Measurements from ENCODE around the gene SBNO1. TPM values are rescaled to one million over a fixed set of nuclear protein-coding genes. Genes with fewer than 3 reads are reported as not detected.

Gene SBNO1
- total and polyA plus RNA-seq, 2 donors (not counting 1 experiment from before 2014, with no cell fraction given) = 5.9 to 47.5 TPM

DNA sequence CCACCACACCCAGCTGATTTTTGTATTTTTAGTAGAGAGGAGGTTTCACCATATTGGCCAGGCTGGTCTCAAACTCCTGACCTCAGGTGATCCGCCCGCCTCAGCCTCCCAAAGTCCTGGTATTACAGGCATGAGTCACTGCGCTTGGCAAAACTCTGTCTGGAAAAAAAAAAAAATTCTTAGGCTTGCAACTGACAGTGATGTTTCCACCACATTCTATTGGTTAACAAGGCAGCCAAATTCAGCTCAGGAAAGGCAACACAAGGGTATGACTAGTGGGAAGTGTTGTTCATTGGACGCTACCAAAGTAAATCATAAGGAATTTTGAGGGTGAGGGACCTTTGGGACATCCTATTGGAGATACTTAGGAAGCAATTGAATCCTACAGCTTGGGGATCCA lies 2.9 kb upstream of the SBNO1 start:
- H3K9me3 ChIP-seq (ENCODE audit: control extremely low read depth in 1 of 3, control insufficient read depth in 2 of 3, insufficient read depth in 1 of 3, low read length in 2 of 3) = no peaks in the 10 kb centered on the region
- intact Hi-C loops (cut with micrococcal nuclease) = no loop called here
- H3K27me3 ChIP-seq (replicated peaks in 1 of 4; ENCODE audit: control extremely low read depth in 1 of 4, control insufficient read depth in 3 of 4, insufficient read depth in 4 of 4, low read length in 3 of 4) = no peaks in the 10 kb centered on the region
- 100% methylated on average over 4 of the region's 4 CpGs for WGBS (ENCODE audit: insufficient coverage)
- POLR2A ChIA-PET = interaction anchor here (0.7 to 1.4 kb wide), 3 partner anchors 8 to 97 kb away, joined by 3 to 5 read pairs (median 5); partner anchors contain the start of gene KMT5A
- H3K4me1 ChIP-seq (ENCODE audit: control insufficient read depth in 2 of 2, insufficient read depth in 2 of 2, low read length in 2 of 2) = peaks cover 16 to 23% of the 10 kb centered on the region in 2 donors
- no peak overlapping the region for H3K4me3 ChIP-seq (ENCODE audit: control extremely low read depth in 1 of 5, extremely low read depth in 1 of 5, insufficient read depth in 1 of 5, low read depth in 2 of 5, low read length in 4 of 5)
- H3K36me3 ChIP-seq (replicated peaks in 1 of 2; ENCODE audit: control extremely low read depth in 1 of 2, control insufficient read depth in 1 of 2, extremely low read depth in 1 of 2, insufficient read depth in 2 of 2, low read length in 1 of 2) = no peaks in the 10 kb centered on the region
- CTCF ChIA-PET = interaction anchor here (1.1 to 3.0 kb wide), 3 partner anchors 9 to 20 kb away, joined by 3 to 17 read pairs (median 4); partner anchors contain the start of gene KMT5A
- no peak overlapping the region for H3K4me2 ChIP-seq (replicated peaks; ENCODE audit: low read depth, low read length, poor library complexity, severe bottlenecking)
- H3K27me3 Mint-ChIP-seq = no peaks in the 10 kb centered on the region
- peak overlapping the region in 1 of 2 donors; percentile 57 for H3K27ac ChIP-seq (ENCODE audit: low read length in 2 of 2)
- peaks cover 14% of the 10 kb centered on the region for H3K4me1 Mint-ChIP-seq
- peak overlapping the region; percentile 63 for H3K27ac Mint-ChIP-seq
- H4K20me1 ChIP-seq (ENCODE audit: control insufficient read depth, insufficient read depth, low read length, poor library complexity, severe bottlenecking) = peaks cover 21% of the 10 kb centered on the region
- H2AFZ ChIP-seq (ENCODE audit: insufficient read depth, low read depth, low read length, poor library complexity, severe bottlenecking) = no peak overlapping the region
- no peak overlapping the region for H3K4me3 Mint-ChIP-seq
- ATAC-seq (ENCODE audit: low read depth) (no peak), DNase-seq (no peak)
- H3K79me2 ChIP-seq (ENCODE audit: control insufficient read depth, insufficient read depth, low read length) = peaks cover 22% of the 10 kb centered on the region
- H3K9me3 Mint-ChIP-seq (ENCODE audit: insufficient read depth) = no peaks in the 10 kb centered on the region
- no peak overlapping the region for H3K9ac ChIP-seq (ENCODE audit: low read length)
- TF ChIP-seq EZH2 (IDR thresholded peaks at IDR 0.05; ENCODE audit: borderline replicate concordance, insufficient read depth, low read depth, low read length, poor library complexity, severe bottlenecking) = no peak
- TF ChIP-seq, protein P1, sequence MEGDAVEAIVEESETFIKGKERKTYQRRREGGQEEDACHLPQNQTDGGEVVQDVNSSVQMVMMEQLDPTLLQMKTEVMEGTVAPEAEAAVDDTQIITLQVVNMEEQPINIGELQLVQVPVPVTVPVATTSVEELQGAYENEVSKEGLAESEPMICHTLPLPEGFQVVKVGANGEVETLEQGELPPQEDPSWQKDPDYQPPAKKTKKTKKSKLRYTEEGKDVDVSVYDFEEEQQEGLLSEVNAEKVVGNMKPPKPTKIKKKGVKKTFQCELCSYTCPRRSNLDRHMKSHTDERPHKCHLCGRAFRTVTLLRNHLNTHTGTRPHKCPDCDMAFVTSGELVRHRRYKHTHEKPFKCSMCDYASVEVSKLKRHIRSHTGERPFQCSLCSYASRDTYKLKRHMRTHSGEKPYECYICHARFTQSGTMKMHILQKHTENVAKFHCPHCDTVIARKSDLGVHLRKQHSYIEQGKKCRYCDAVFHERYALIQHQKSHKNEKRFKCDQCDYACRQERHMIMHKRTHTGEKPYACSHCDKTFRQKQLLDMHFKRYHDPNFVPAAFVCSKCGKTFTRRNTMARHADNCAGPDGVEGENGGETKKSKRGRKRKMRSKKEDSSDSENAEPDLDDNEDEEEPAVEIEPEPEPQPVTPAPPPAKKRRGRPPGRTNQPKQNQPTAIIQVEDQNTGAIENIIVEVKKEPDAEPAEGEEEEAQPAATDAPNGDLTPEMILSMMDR (IDR thresholded peaks at IDR 0.05) = no peak
